Amniotic epithelial cell (primary cell): Measurements from ENCODE around the gene APOC3.

Source experiments
- DNase-seq: peaks from one replicate; pipeline ENCODE4 v3.0.0-alpha.2; 2010; ENCODE audit warnings: low read depth

The APOC3 gene

DNA sequence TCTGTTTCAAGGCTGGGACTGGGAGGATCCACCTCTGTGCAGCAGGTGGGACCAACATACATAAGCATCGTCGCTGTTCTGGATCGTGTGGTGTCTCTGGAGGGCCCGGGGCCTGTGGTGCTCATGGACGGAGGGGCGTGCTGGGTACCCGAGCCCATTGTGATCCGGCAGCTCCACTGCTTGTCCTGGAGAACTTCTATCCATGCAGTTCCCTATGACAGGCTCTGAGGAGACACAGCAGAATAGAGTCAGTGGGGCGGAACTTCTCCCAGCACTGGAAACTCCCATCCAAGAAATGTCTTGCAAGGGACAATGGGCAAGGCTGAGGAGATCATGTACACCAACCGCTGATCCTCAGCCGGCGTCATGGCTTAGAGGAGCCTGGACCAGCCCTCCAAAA, 19.4 kb downstream of the APOC3 start:
- no peak for DNase-seq

DNA sequence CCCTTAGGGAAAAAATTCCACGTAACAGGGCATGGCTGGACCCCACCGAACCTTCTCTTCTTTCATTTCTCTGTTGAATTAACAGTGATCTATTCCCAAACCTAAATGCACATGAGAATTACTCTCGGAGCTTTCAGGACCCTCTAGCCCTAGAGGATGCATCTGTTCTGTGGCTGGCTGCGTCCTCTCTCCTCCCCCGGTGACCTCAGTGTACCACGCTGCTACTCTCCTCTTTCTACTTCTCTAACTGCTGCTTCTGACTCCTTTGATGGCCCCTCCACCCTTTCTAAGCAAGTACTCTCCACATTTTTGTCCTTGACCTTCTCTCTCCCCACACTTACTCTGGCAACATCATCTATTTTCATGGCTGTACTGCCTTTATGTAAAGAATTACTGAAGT, 19.8 kb downstream of the APOC3 start:
- no peak for DNase-seq

DNA sequence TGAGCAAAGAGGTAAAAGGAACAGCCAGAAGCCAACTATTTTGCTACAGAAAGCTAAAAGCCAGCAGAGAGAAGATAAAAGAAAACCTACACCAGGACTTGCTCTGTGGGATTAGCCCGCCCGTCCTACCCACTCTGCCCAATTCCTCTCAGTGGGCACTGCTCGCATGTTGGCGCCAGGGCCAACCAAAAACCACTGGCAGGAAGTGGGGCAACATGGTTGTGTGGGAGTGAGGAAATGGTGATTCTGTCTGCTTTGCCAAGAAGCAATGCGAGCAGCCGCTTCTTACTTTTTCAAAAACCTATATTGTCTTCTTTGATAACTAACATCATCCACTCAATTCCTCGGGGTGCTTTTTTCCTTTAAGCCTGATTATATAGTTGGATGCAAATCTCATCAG, 21.9 kb downstream of the APOC3 start:
- peak; percentile 51 for DNase-seq

DNA sequence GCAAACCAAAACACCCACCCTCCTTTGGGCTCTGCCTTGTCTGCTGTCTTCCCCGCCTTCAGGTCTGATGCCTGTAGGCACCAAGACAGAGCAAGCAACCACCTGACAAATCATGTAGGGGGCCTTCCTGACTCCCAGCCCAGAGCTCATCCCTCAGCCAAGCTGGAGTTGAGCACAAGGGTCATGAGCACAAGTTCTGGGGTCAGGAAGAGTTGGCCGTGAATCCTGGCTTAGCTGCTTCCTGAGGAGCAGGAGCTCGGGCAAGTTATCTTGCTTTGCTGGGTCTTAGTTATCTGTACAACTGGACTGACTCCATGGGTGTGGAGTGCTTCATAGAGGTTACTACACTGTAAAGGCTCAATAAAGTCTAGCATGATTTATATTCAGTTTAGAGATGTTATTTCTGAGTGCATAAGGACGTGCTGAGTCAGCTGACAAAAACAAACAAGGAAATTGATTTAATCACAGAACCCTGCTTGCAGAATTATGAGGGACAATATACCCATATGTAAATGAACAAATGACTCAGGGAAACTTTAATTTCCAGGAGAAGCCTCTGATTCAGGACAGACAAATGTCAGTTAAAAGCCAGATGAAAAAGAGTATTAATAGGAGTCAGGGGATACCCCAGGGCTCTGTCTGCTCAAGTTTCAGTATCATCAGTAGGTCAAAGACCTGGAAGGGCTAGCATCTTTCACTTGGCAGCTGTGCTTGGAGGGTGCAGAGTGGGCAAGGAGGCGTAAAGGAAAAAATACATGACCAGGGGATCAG, 22.7 kb downstream of the APOC3 start:
- DNase-seq: peak; percentile 89

DNA sequence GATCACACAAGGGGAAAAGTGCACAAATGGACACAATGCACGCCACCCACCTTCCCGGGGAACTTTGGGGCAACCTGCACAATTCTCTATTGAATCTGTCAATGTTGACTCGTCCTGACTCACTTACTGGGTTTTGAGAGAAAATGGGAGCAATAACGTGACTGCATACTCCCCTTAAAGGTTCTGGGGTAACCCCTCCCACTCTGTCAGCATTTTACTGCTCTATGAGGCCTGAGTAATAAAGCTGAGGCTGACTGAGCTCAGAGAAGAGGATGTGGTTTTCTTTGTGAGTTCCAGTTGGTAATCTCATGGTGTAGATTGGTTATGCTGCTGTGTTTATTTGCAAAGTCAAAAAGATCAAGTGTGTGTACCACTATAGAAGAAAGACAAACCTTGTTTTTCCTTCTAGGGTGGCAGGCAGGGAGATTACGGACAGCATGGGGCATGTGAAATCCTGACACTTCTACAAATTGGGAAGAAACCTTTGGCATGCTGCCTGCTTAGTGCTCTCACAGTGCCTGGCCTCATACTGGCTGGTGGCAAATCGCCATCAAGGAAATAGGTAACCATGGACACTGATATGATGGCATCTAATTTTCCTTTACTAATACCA, 23.9 kb downstream of the APOC3 start:
- peak; percentile 94 for DNase-seq

DNA sequence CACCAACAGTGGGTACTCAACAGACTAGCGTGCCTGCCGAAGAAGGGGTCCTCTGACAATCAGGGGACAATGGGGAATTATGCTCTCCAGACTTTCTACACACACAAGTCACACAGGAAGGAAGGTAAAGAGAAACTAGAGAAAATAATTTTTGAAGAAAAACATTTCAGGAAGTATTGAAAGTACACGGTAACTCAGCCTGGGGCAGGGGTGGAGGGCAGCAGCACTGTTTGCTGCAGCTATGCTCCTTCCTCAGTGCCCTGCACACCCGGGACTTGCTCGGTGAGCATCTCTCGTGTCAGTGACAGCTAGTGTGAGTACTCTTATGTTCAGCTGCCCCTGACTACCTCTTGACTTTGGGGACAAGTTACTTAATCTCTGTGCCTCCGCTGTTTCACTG, 25.7 kb downstream of the APOC3 start:
- DNase-seq: no peak

DNA sequence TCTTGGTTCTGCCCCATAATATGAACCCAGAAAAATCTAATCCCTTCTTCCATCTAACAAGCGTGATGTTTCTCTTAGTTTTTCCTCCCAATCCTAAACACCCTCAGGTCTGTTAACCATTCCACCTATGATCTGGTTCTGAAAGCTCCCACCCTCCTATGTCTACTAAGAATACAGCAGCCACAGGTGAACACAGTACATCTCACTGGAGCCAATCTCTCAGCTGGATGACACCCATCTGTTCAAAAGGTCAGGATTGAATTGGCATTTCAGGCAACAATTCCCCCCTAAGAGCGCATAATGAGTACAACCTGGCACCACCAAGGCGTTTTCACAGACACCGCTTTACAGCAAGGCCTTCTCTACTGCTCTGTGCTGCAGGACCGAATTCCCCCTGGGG, 26.7 kb downstream of the APOC3 start:
- no peak for DNase-seq

DNA sequence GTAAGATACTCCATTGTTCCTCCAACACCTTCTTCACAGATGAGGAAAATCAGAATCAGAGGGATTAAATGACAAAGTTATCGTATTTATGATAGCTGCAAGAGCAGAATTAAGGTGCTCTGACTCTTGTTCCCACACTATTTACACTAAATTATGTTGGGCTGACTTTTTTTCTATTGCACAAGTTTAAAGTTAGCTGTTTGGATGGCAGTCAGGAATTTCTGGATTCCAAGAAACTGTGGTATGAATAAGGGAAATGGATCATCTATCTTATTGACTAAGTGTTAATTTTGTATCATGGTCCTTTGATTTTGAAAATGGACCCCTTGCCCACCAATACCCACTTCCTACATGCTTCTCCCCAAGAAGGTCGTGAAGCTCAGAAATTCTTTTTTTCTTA, 27.6 kb downstream of the APOC3 start:
- peak; percentile 68 for DNase-seq

DNA sequence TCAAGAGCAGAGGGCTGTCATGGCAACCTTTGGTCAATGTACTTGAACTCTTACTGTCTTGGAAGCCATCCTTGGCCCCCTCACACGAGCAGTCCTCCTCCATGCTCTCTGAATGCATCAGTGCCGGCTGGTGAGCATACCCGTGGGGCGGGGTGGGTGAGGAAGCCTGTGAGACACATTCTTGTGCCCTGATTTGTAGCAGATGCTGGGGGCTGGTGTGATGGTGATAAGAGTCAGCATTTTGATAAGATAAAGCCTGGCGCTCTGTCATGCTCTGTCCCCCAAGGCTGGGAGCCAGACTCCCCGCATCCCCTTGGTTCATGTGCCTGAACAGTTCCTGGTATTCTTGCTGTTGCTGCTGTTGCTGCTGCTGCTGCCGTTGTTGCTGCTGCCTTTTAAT, 28.2 kb downstream of the APOC3 start:
- DNase-seq: peak; percentile 72

DNA sequence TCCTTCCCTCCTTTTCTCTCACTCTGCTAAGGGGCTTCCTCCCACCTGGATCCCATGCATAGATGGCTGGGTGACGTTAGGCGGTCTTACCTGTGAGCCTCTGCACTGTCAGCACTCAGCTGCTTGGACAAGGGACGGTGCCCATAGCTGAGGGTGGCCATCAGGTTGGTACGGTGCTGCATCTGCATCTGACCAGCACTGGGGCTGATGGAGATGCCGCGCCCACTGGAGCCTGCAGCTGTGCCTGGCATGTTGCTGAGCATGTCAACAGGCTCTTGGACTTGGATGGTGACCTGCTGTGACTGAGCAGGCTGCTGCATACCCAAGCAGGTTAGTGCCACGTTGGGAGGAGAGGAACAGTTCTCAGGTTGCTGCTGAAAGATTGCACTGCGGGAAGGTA, 29.5 kb downstream of the APOC3 start:
- DNase-seq: no peak

DNA sequence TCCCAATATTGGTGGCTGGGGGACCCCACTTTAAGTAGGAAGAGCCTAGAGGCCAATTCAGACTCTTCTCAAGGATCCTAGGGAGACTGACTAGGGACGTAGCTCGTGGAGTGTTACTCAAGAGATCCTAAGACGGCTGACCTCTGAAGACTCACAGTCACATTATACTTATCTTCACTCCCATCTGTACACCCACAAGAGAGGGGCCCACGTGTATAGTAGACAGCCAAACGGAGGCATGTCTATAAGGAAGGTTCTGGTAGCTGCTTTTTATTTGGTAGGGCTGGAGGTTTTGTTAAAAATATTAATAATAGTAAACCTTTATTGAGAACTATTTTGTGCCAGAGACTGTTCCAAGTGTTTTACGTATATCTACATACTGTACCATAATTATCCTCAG, 30.6 kb downstream of the APOC3 start:
- DNase-seq: peak; percentile 22

DNA sequence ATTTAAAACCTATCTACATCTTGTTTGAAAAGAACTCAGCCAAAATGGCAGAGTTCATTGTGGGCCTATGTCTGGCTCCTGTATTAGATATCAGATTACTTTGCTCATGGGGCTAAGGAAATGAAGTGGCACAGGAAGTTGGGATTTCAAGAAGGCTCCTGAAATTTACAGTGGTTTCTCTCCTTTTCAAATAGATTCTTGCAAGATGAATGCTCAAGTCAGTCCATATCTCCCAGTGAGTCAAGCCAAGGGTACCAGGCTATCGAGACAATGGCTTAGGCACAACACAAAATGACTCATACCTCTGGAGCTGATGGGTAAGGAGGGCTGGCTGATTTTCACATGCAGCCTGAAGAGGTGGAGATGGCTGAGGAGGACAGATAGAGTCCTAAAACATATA, 31.8 kb downstream of the APOC3 start:
- peak; percentile 89 for DNase-seq

DNA sequence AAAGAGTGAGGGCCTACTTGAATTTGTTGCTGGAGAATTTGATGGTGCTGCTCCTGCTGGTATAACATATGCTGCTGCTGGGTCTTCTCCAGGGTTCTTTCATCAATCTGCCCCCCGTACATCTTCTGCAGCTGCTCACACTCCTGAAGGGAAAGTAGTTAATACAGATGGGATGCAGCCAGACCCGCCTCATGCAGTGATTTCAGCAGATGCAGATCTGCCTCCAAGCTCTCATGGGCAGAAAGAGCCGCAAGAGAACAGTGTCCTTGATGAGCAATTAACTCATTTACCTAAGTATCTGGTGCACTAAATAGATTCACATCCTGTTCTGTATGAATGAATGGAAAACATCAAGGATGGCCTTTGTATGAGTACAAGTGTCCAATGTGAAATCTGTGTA, 32.5 kb downstream of the APOC3 start:
- DNase-seq: no peak

DNA sequence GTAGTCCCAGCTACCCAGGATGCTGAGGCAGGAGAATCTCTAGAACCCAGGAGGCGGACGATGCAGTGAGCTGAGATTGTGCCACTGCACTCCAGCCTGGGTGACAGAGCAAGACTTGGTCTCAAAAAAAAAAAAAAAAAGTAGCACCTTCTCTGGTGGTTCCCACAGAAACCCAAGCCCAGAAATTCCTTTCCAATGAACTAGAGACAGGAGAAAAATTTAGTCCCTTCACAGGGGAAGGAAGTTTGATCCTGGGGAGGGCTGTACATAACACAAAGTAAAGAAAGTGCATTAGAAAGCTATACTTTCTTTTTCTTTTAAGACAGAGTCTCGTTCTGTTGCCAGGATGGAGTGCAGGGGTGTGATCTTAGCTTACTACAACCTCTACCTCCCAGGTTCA, 33.2 kb downstream of the APOC3 start:
- DNase-seq: no peak

DNA sequence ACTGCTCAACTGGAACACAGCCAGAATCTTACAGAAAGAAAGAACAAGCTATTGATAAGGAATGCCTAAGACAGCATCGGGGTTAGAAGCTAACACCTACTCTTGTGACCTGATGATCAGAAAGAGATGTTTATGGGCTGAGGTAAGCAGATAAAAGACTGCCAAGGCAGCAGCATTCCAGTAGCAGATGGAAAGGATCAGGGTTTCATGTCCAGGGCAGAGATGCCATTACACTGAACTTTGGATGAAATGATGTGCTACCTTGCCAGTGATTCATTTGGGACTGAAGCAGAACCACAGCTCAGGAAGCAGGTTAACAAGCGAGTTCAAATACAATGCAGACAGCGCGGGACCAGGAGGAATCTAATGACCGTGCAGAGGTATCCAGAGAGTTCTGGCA, 34.8 kb downstream of the APOC3 start:
- no peak for DNase-seq

DNA sequence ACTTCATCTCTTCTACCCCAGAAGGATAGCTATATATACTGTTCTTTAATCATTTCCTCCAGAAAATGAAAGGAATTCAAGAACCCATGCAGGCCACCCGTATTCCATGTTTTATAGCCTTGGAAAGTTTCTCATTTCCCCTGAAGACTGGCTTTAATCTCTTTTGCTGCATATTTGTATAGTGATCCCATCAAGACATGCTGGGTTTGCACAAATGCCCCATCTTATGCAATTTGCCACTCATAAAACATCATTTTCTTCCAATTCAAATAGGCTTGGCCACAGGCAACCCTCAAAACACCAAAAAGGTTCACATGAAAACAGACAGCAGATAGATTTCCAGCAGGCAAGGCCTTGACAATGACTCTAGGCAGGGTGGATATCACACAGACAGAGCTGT, 36.0 kb downstream of the APOC3 start:
- peak; percentile 78 for DNase-seq

DNA sequence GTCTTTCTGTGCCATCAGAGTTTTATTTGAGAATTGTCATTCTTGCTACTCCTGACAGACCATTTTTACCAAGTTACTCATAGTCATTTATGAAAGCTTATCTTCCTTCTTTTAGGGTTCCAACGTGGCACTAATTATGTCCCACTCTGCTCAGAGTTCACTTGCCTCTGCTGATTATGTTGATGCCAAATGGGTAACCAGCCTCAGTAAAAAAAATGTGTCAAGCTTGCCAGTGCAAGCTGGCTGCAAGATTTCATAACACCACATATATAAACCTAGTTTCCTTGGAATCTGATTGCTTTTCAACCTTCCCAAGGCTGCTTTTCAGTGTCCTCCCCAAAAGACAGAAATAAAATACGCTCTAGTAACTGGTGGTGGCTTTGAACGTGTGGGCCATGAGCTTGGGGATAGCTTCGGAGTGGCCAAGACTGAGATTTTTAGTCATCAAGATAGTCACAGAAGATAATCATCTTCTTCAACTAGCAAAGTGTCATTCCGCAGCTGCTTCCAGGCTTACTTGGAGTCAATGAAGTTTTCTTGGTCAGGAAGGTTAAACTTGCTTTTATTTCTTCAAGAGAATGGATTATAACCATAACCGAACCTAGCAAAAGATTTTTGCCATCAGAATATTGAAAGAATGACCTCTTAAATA, 37.2 kb downstream of the APOC3 start:
- DNase-seq: no peak

DNA sequence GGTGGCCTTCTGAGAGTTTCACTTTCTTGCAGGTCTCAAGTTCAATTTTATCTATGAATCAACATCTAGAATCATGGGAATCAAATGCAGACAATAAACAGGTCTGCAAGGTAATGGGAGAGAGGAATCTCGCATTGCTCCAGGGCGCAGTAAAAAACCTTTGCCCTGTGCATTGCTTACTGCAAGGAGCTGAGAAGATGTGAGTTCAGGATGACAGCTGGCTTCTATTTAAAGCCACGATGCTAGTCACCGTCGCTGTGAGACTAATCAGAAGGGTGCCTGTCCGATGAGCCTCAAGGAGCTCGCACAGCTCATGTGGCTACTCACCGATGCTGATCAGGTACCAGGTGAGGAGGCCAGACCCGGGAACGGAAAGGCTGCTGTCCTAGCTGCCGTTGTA, 37.9 kb downstream of the APOC3 start:
- no peak for DNase-seq

DNA sequence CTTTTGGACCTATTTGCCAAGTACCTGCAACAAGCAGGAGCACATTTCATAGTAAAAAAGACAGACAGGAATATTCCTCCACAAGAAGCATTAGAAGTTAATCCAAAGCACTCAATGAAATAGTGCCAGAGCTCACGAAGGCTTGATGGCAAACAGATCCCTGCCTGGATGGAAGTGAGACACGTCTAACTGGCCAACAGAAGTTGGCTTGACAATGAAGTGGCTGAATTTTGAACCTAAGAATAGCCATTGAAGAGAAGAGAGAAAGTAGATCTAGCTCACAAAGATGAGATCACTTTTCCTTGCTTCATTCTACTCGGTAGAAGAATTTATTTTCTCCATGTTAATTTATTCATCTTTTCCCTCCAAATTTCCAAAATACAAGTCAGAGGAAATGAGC, 38.4 kb downstream of the APOC3 start:
- DNase-seq: no peak

DNA sequence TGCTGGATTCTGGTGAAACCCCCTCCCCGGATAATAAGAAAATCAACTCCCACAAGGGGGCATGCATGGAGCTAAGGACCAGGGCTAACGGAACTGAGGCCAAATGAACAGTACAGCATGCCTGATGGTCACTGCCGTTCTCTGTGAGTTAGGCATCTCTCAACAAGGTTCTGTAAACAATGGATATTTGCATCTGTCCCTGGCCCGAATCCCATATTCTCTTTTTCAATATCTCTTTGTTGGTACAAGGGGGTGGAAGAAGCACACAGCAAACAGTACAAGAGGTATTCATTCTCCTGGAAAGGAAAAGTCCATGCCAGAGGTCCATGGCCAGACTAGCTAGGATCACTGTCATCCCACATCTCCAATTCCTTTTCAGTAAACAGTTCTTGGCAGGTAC, 39.9 kb downstream of the APOC3 start:
- DNase-seq: no peak

DNA sequence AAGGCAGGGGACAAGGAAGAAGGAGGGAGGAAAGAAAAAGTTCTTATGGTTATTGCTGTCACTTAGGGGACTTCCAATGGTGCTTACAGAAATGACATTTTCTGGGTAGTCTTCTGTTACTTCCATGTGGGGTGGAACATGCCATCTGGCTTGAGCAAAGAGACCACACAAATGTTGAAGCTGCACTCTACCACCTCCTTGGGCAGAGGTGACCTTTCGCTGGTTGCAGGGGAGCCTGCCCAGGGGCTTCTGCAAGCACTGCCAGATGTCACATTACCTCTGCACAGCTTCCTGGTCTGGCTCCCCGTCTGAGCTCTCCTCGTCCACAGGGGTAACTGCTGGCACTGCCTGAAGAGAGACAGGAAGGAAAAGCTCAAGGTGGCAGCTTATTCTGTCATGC, 40.3 kb downstream of the APOC3 start:
- no peak for DNase-seq

DNA sequence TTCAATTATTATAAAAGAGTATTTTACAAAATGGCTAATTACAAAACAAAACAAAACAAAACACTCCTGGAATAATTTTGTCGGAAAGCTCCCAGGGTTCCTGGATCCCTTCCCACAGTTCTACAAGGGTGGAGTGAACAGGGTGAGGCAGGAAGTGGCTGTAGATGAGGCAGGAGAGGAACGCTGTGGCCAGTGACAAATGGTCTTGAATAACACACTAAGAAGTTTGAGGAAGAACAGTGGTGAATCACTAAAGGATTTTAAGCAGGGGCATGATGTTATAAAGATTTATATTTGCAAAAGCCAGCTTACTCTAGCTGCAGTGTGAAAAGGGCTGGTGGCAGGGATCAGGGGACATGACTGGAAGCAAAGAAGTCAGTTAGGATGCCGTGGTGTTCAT, 41.5 kb downstream of the APOC3 start:
- DNase-seq: peak; percentile 87

DNA sequence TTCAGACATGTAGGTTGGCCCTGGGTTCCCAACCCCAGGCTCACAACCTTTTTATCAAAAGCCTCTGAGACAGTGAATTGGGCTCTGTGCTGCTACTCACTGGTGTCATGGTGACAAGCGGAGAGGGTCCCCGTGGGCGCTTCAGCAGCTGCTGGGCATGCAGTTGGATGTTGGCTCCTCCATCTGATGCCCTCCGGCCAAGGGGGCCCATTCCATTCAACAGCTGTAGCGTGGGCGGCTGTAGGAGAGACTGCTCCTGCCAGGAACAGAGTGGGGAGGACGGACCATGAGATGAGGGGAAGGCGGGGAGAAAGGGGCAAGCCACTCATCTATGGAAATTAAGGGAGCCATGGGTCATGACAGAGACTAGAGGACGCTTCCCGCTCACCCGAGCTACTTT, 43.7 kb downstream of the APOC3 start:
- no peak for DNase-seq

DNA sequence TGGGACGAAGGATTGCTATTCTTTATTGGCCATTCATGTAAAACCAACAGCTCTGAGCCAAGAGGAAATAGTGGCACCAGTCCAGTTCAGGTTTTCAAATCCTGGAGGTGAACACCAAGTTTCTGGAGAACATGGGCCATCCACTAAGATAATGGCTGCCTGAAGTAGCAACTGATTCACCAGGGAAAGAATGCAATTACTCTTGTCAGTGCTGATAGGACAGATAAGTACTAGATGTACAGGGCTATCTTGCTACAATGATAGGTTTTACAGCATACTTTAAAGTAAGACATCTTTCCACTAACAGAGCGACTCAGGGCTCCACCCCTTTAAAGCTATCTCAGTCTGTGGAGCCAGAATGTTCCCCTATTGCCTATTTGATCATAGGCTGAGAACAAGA, 44.5 kb downstream of the APOC3 start:
- DNase-seq: peak; percentile 95
